Esophagus squamous epithelium (tissue), 4 donors: Measurements from ENCODE around the gene CDC14B.

Source experiments
- CTCF ChIP-seq, 6 experiments: fragments of 450-650 bp in 4 of 6; fragments of 200-600 bp in 2 of 6; sonication (generic) in 2 of 6; IDR thresholded peaks; one replicate each; pipeline ENCODE4 v1.5.1; 2016 to 2019; ENCODE audit warnings: antibody characterized with exemption in 6 of 6, mild to moderate bottlenecking in 4 of 6, moderate library complexity in 4 of 6
- POLR2A ChIP-seq, 4 donors: fragments of 450-650 bp; IDR thresholded peaks; one replicate each; pipeline ENCODE4 v1.6.1; 2017; ENCODE audit warnings: antibody characterized with exemption in 4 of 4, mild to moderate bottlenecking in 4 of 4, moderate library complexity in 3 of 4

GRCh38 chr9:96519095-96519494 lies 100.5 kb downstream of the CDC14B start:
- no peak for TF ChIP-seq CTCF (IDR thresholded peaks at IDR 0.05)
- no peak for TF ChIP-seq POLR2A (IDR thresholded peaks at IDR 0.05)
